Central memory CD8-positive, alpha-beta T cell (primary cell): ENCODE results near the gene TTC28.

ENCODE experiments used
- ATAC-seq: fragments of 150-1000 bp; cut with Tn5 transposase; replicated peaks from 2 replicates; pipeline ENCODE4 v1.10.0; 2022; ENCODE audit warnings: mild to moderate bottlenecking, moderate FRiP score, moderate number of reproducible peaks; ENCODE audit not compliant: poor library complexity, severe bottlenecking; ENCODE audit errors: extremely low read depth
- DNase-seq, 2 donors: peaks; one replicate each; pipeline ENCODE4 v3.0.0; 2021; ENCODE audit warnings: low spot score in 2 of 2
- H3K27ac Mint-ChIP-seq: one replicate; pipeline ENCODE4 v1.8.0; 2022; ENCODE audit warnings: low read depth, mild to moderate bottlenecking, moderate library complexity, mixed read lengths
- H3K27me3 Mint-ChIP-seq: one replicate; pipeline ENCODE4 v1.8.0; 2022; ENCODE audit warnings: mixed read lengths
- H3K36me3 Mint-ChIP-seq: one replicate; pipeline ENCODE4 v1.8.0; 2022; ENCODE audit warnings: mild to moderate bottlenecking, moderate library complexity, mixed read lengths; ENCODE audit not compliant: insufficient read depth
- H3K4me1 Mint-ChIP-seq: one replicate; pipeline ENCODE4 v1.8.0; 2022; ENCODE audit warnings: mixed read lengths
- H3K4me3 Mint-ChIP-seq: one replicate; pipeline ENCODE4 v1.8.0; 2022; ENCODE audit warnings: mild to moderate bottlenecking, moderate library complexity, mixed read lengths
- H3K9me3 Mint-ChIP-seq: one replicate; pipeline ENCODE4 v1.8.0; 2022; ENCODE audit warnings: mixed read lengths

Gene TTC28

GRCh38 chr22:27987557-27987956, 692.1 kb downstream of the TTC28 start:
- no peaks in the 10 kb centered on the region for H3K27me3 Mint-ChIP-seq
- ATAC-seq (no peak), DNase-seq (no peak)
- H3K36me3 Mint-ChIP-seq, result peaks cover 2% of the 10 kb centered on the region
- H3K27ac Mint-ChIP-seq, result no peak overlapping the region
- no peak overlapping the region for H3K4me3 Mint-ChIP-seq
- no peaks in the 10 kb centered on the region for H3K9me3 Mint-ChIP-seq
- H3K4me1 Mint-ChIP-seq, result no peaks in the 10 kb centered on the region

- Mint-ChIP-seq H3K9me3 (no peaks in the 10 kb centered on the region), H3K4me3 (no peak overlapping the region), H3K4me1 (no peaks in the 10 kb centered on the region), H3K27ac (peak overlapping the region; percentile 55), H3K36me3 (peaks cover 2% of the 10 kb centered on the region), H3K27me3 (no peaks in the 10 kb centered on the region)
- ATAC-seq (no peak), DNase-seq (no peak)
Observed at GRCh38 chr22:27986937-27987336, 692.7 kb downstream of the TTC28 start.

- no peak for DNase-seq
- peaks cover 2% of the 10 kb centered on the region for H3K36me3 Mint-ChIP-seq
- H3K4me3 Mint-ChIP-seq, result no peak overlapping the region
- no peak for ATAC-seq
- no peaks in the 10 kb centered on the region for H3K27me3 Mint-ChIP-seq
- no peaks in the 10 kb centered on the region for H3K9me3 Mint-ChIP-seq
- no peaks in the 10 kb centered on the region for H3K4me1 Mint-ChIP-seq
- peak overlapping the region; percentile 55 for H3K27ac Mint-ChIP-seq
Observed at GRCh38 chr22:27986459-27986858, 693.2 kb downstream of the TTC28 start.

- Mint-ChIP-seq H3K4me1 (no peaks in the 10 kb centered on the region), H3K9me3 (no peaks in the 10 kb centered on the region), H3K27me3 (no peaks in the 10 kb centered on the region), H3K36me3 (peaks cover 2% of the 10 kb centered on the region), H3K4me3 (no peak overlapping the region), H3K27ac (peak overlapping the region; percentile 55)
- ATAC-seq, result no peak
- DNase-seq, result no peak
Observed at GRCh38 chr22:27985323-27986275, 694.0 kb downstream of the TTC28 start.

GRCh38 chr22:27984723-27985122, 694.9 kb downstream of the TTC28 start:
- peaks cover 2% of the 10 kb centered on the region for H3K36me3 Mint-ChIP-seq

GRCh38 chr22:27984001-27984695, 695.5 kb downstream of the TTC28 start:
- Mint-ChIP-seq H3K27ac (no peak overlapping the region), H3K9me3 (no peaks in the 10 kb centered on the region), H3K4me3 (no peak overlapping the region), H3K36me3 (peaks cover 2% of the 10 kb centered on the region), H3K4me1 (no peaks in the 10 kb centered on the region), H3K27me3 (no peaks in the 10 kb centered on the region)
- DNase-seq, result no peak
- ATAC-seq, result no peak

More at GRCh38 chr22:27984723-27985122, 694.9 kb downstream of the TTC28 start:
- Mint-ChIP-seq H3K4me3 (no peak overlapping the region), H3K9me3 (no peaks in the 10 kb centered on the region), H3K27ac (no peak overlapping the region), H3K27me3 (no peaks in the 10 kb centered on the region), H3K4me1 (no peaks in the 10 kb centered on the region)
- no peak for ATAC-seq
- no peak for DNase-seq

GRCh38 chr22:27983361-27983791, 696.3 kb downstream of the TTC28 start:
- DNase-seq (no peak), ATAC-seq (no peak)
- no peak overlapping the region for H3K27ac Mint-ChIP-seq
- no peaks in the 10 kb centered on the region for H3K27me3 Mint-ChIP-seq
- no peaks in the 10 kb centered on the region for H3K4me1 Mint-ChIP-seq
- peaks cover 2% of the 10 kb centered on the region for H3K36me3 Mint-ChIP-seq
- H3K9me3 Mint-ChIP-seq, result no peaks in the 10 kb centered on the region
- no peak overlapping the region for H3K4me3 Mint-ChIP-seq

- Mint-ChIP-seq H3K9me3 (no peaks in the 10 kb centered on the region), H3K36me3 (peaks cover 2% of the 10 kb centered on the region), H3K4me1 (no peaks in the 10 kb centered on the region), H3K27me3 (no peaks in the 10 kb centered on the region), H3K27ac (no peak overlapping the region), H3K4me3 (no peak overlapping the region)
- ATAC-seq, result no peak
- no peak for DNase-seq
Observed at GRCh38 chr22:27982630-27983180, 696.9 kb downstream of the TTC28 start.

- Mint-ChIP-seq H3K27ac (no peak overlapping the region), H3K4me3 (no peak overlapping the region), H3K27me3 (no peaks in the 10 kb centered on the region), H3K9me3 (no peaks in the 10 kb centered on the region), H3K4me1 (no peaks in the 10 kb centered on the region), H3K36me3 (peaks cover 2% of the 10 kb centered on the region)
- DNase-seq (no peak), ATAC-seq (no peak)
Observed at GRCh38 chr22:27982106-27982505, 697.5 kb downstream of the TTC28 start.

- DNase-seq, result no peak
- Mint-ChIP-seq H3K27ac (no peak overlapping the region), H3K9me3 (no peaks in the 10 kb centered on the region), H3K27me3 (no peaks in the 10 kb centered on the region), H3K4me1 (no peaks in the 10 kb centered on the region), H3K4me3 (no peak overlapping the region), H3K36me3 (peaks cover 5% of the 10 kb centered on the region)
- no peak for ATAC-seq
Observed at GRCh38 chr22:27980424-27981148, 699.1 kb downstream of the TTC28 start.

GRCh38 chr22:27978802-27979201, 700.8 kb downstream of the TTC28 start:
- no peak for ATAC-seq
- DNase-seq, result no peak
- Mint-ChIP-seq H3K9me3 (no peaks in the 10 kb centered on the region), H3K27ac (no peak overlapping the region), H3K27me3 (no peaks in the 10 kb centered on the region), H3K4me3 (no peak overlapping the region), H3K36me3 (peaks cover 5% of the 10 kb centered on the region), H3K4me1 (no peaks in the 10 kb centered on the region)

GRCh38 chr22:27978317-27978716, 701.3 kb downstream of the TTC28 start:
- no peak for DNase-seq
- no peaks in the 10 kb centered on the region for H3K27me3 Mint-ChIP-seq
- ATAC-seq, result no peak
- no peaks in the 10 kb centered on the region for H3K4me1 Mint-ChIP-seq
- peaks cover 5% of the 10 kb centered on the region for H3K36me3 Mint-ChIP-seq
- no peak overlapping the region for H3K27ac Mint-ChIP-seq
- no peaks in the 10 kb centered on the region for H3K9me3 Mint-ChIP-seq
- no peak overlapping the region for H3K4me3 Mint-ChIP-seq
